Measurements from ENCODE around the gene ZBTB6.

The ZBTB6 gene, protein sequence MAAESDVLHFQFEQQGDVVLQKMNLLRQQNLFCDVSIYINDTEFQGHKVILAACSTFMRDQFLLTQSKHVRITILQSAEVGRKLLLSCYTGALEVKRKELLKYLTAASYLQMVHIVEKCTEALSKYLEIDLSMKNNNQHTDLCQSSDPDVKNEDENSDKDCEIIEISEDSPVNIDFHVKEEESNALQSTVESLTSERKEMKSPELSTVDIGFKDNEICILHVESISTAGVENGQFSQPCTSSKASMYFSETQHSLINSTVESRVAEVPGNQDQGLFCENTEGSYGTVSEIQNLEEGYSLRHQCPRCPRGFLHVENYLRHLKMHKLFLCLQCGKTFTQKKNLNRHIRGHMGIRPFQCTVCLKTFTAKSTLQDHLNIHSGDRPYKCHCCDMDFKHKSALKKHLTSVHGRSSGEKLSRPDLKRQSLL

GRCh38 chr9:122912964-122913673 is at the start of gene ZBTB6:
Gene ZBTB6, minus strand, starts transcription at chr9:122913323. Its CDS starts 1,251 bp downstream, at chr9:122912072.
- DNase-seq (ENCODE audit: low read depth): peak; percentile 89
- peak within 1 kb of the TSS; percentile 100 for H3K4me3 ChIP-seq (ENCODE audit: low read length)
- no peaks in the 10 kb centered on the region for H3K27me3 ChIP-seq (replicated peaks; ENCODE audit: control insufficient read depth, insufficient read depth, low read length)
- peaks cover 11% of the 10 kb centered on the region for H3K4me1 ChIP-seq (ENCODE audit: control insufficient read depth, insufficient read depth, low read length)
- peak within 1 kb of the TSS; percentile 99 for H3K9ac ChIP-seq (ENCODE audit: low read length)
- peaks cover 34% of the 10 kb centered on the region for H3K36me3 ChIP-seq (ENCODE audit: control insufficient read depth, insufficient read depth, low read length, severe bottlenecking)
- H3K9me3 ChIP-seq (ENCODE audit: control insufficient read depth, low read length): no peaks in the 10 kb centered on the region

DNA sequence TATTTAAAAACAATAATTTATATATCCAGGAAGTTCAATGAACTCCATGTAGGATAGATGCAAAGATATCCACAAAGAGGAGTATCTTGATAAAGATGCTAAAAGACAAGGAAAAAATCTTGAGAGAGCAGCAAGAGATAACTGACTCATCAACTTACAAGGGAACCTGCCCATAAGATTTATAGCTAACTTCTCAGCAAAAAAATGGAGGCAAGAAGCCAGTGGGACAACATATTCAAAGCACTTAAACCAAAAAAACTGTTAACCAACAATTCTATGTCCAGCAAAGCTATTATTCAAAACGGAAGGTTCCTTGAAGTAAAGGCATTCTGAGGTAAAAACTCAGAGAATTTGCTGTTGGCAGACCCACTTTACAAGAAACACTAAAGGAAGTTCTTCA is 48.0 kb upstream of the ZBTB6 start:
- H3K9ac ChIP-seq (ENCODE audit: low read length): no peak overlapping the region
- no peak for DNase-seq (ENCODE audit: low read depth)
- H3K27me3 ChIP-seq (replicated peaks; ENCODE audit: control insufficient read depth, insufficient read depth, low read length): no peaks in the 10 kb centered on the region
- no peaks in the 10 kb centered on the region for H3K4me1 ChIP-seq (ENCODE audit: control insufficient read depth, insufficient read depth, low read length)
- H3K4me3 ChIP-seq (ENCODE audit: low read length): no peak overlapping the region
- H3K36me3 ChIP-seq (ENCODE audit: control insufficient read depth, insufficient read depth, low read length, severe bottlenecking): peaks cover 40% of the 10 kb centered on the region
- no peaks in the 10 kb centered on the region for H3K9me3 ChIP-seq (ENCODE audit: control insufficient read depth, low read length)

- no peak for DNase-seq (ENCODE audit: low read depth)
- no peak overlapping the region for H3K9ac ChIP-seq (ENCODE audit: low read length)
- no peaks in the 10 kb centered on the region for H3K27me3 ChIP-seq (replicated peaks; ENCODE audit: control insufficient read depth, insufficient read depth, low read length)
- no peak overlapping the region for H3K4me3 ChIP-seq (ENCODE audit: low read length)
- H3K9me3 ChIP-seq (ENCODE audit: control insufficient read depth, low read length): no peaks in the 10 kb centered on the region
- peaks cover 13% of the 10 kb centered on the region for H3K4me1 ChIP-seq (ENCODE audit: control insufficient read depth, insufficient read depth, low read length)
- H3K36me3 ChIP-seq (ENCODE audit: control insufficient read depth, insufficient read depth, low read length, severe bottlenecking): peaks cover 14% of the 10 kb centered on the region
Observed at GRCh38 chr9:122955961-122956360, 42.8 kb upstream of the ZBTB6 start.

DNA sequence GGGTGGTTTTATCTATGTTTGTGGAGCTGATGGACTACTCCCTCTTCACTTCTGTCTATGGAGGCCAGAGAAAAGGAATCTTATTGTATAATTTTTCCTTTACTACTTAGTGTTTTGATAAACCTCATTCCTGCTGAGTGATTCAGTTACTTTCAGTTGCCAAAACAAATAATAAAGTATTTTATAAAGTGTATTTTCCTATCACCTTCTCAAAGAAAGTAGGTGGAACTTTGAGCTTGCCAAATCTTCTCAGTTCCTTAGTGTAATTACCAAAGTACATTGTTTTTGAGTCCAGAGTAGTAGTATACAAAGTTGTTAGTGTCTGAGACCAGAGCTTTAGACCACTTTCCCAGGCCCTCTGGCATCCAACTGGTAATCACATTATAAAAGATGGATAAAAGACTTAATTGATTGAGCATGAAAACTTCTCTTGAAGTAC is 41.1 kb upstream of the ZBTB6 start:
- H3K9me3 ChIP-seq (ENCODE audit: control insufficient read depth, low read length): no peaks in the 10 kb centered on the region
- H3K9ac ChIP-seq (ENCODE audit: low read length): no peak overlapping the region
- H3K36me3 ChIP-seq (ENCODE audit: control insufficient read depth, insufficient read depth, low read length, severe bottlenecking): no peaks in the 10 kb centered on the region
- H3K4me1 ChIP-seq (ENCODE audit: control insufficient read depth, insufficient read depth, low read length): peaks cover 13% of the 10 kb centered on the region
- DNase-seq (ENCODE audit: low read depth): peak; percentile 56
- no peaks in the 10 kb centered on the region for H3K27me3 ChIP-seq (replicated peaks; ENCODE audit: control insufficient read depth, insufficient read depth, low read length)
- no peak overlapping the region for H3K4me3 ChIP-seq (ENCODE audit: low read length)

GRCh38 chr9:122951056-122951455 is 37.9 kb upstream of the ZBTB6 start:
- H3K9ac ChIP-seq (ENCODE audit: low read length): no peak overlapping the region
- peaks cover 19% of the 10 kb centered on the region for H3K4me1 ChIP-seq (ENCODE audit: control insufficient read depth, insufficient read depth, low read length)
- H3K36me3 ChIP-seq (ENCODE audit: control insufficient read depth, insufficient read depth, low read length, severe bottlenecking): no peaks in the 10 kb centered on the region
- H3K4me3 ChIP-seq (ENCODE audit: low read length): no peak overlapping the region
- no peaks in the 10 kb centered on the region for H3K27me3 ChIP-seq (replicated peaks; ENCODE audit: control insufficient read depth, insufficient read depth, low read length)
- H3K9me3 ChIP-seq (ENCODE audit: control insufficient read depth, low read length): no peaks in the 10 kb centered on the region
- DNase-seq (ENCODE audit: low read depth): no peak

DNA sequence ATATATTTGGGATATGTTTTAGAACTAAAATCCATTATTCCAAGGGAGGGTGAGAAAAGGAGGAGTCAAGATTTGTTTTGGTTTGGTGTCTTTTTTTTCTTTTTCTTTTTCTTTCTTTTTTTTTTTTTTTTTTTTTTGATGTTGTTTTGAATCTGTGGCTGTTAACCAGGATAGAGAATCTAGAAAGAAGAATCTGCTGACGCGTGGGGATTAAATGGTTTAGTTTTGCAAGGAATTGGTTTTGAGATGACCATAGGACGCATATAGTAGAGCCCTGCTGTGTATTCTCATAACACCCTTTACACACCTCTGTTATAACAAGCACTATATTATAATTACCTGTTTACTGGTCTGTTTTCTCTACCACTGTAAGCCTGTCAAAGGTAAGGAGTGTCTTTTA is 37.1 kb upstream of the ZBTB6 start:
- Histone ChIP-seq H3K9me3 (ENCODE audit: control insufficient read depth, low read length) (no peaks in the 10 kb centered on the region), H3K9ac (ENCODE audit: low read length) (no peak overlapping the region), H3K36me3 (ENCODE audit: control insufficient read depth, insufficient read depth, low read length, severe bottlenecking) (no peaks in the 10 kb centered on the region)

GRCh38 chr9:122949696-122950095 is 36.6 kb upstream of the ZBTB6 start:
- H3K4me1 ChIP-seq (ENCODE audit: control insufficient read depth, insufficient read depth, low read length): peaks cover 19% of the 10 kb centered on the region
- H3K36me3 ChIP-seq (ENCODE audit: control insufficient read depth, insufficient read depth, low read length, severe bottlenecking): no peaks in the 10 kb centered on the region
- no peaks in the 10 kb centered on the region for H3K27me3 ChIP-seq (replicated peaks; ENCODE audit: control insufficient read depth, insufficient read depth, low read length)
- no peak overlapping the region for H3K4me3 ChIP-seq (ENCODE audit: low read length)
- peak; percentile 55 for DNase-seq (ENCODE audit: low read depth)
- H3K9me3 ChIP-seq (ENCODE audit: control insufficient read depth, low read length): no peaks in the 10 kb centered on the region
- H3K9ac ChIP-seq (ENCODE audit: low read length): no peak overlapping the region

More for the DNA sequence above, 37.1 kb upstream of the ZBTB6 start:
- no peak overlapping the region for H3K4me3 ChIP-seq (ENCODE audit: low read length)
- DNase-seq (ENCODE audit: low read depth): no peak
- peaks cover 22% of the 10 kb centered on the region for H3K4me1 ChIP-seq (ENCODE audit: control insufficient read depth, insufficient read depth, low read length)
- H3K27me3 ChIP-seq (replicated peaks; ENCODE audit: control insufficient read depth, insufficient read depth, low read length): no peaks in the 10 kb centered on the region

DNA sequence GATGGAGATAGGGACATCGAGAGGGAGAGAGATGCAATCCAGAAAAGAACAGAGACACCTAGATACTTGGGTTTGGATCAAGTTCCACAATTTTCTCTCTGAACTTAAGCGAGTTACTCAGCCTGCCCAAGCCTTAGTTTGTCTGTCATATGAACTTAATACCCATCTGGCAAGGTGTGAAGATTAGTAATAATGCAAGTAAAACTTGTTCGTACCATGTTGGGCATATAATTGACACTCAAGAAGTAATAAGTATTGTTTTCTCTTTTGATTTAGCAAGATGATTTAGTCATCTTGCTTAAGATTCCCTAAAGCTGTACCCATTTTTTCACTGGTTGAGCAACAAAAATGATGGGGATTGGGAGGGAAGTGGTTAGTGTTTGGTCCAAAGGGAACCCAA is 35.2 kb upstream of the ZBTB6 start:
- no peak for DNase-seq (ENCODE audit: low read depth)
- no peaks in the 10 kb centered on the region for H3K27me3 ChIP-seq (replicated peaks; ENCODE audit: control insufficient read depth, insufficient read depth, low read length)
- H3K9me3 ChIP-seq (ENCODE audit: control insufficient read depth, low read length): no peaks in the 10 kb centered on the region
- H3K9ac ChIP-seq (ENCODE audit: low read length): no peak overlapping the region
- peaks cover 8% of the 10 kb centered on the region for H3K4me1 ChIP-seq (ENCODE audit: control insufficient read depth, insufficient read depth, low read length)
- H3K4me3 ChIP-seq (ENCODE audit: low read length): no peak overlapping the region
- no peaks in the 10 kb centered on the region for H3K36me3 ChIP-seq (ENCODE audit: control insufficient read depth, insufficient read depth, low read length, severe bottlenecking)

- no peak for DNase-seq (ENCODE audit: low read depth)
Observed at GRCh38 chr9:122946461-122947005, 33.4 kb upstream of the ZBTB6 start.

GRCh38 chr9:122944960-122945888 is 32.1 kb upstream of the ZBTB6 start:
- peaks cover 20% of the 10 kb centered on the region for H3K4me1 ChIP-seq (ENCODE audit: control insufficient read depth, insufficient read depth, low read length)
- no peak overlapping the region for H3K4me3 ChIP-seq (ENCODE audit: low read length)
- DNase-seq (ENCODE audit: low read depth): no peak
- no peak overlapping the region for H3K9ac ChIP-seq (ENCODE audit: low read length)
- no peaks in the 10 kb centered on the region for H3K36me3 ChIP-seq (ENCODE audit: control insufficient read depth, insufficient read depth, low read length, severe bottlenecking)
- H3K27me3 ChIP-seq (replicated peaks; ENCODE audit: control insufficient read depth, insufficient read depth, low read length): no peaks in the 10 kb centered on the region
- H3K9me3 ChIP-seq (ENCODE audit: control insufficient read depth, low read length): no peaks in the 10 kb centered on the region

More at GRCh38 chr9:122946461-122947005, 33.4 kb upstream of the ZBTB6 start:
- Histone ChIP-seq H3K36me3 (ENCODE audit: control insufficient read depth, insufficient read depth, low read length, severe bottlenecking) (no peaks in the 10 kb centered on the region), H3K9ac (ENCODE audit: low read length) (no peak overlapping the region), H3K4me1 (ENCODE audit: control insufficient read depth, insufficient read depth, low read length) (peaks cover 16% of the 10 kb centered on the region), H3K27me3 (replicated peaks; ENCODE audit: control insufficient read depth, insufficient read depth, low read length) (no peaks in the 10 kb centered on the region), H3K4me3 (ENCODE audit: low read length) (no peak overlapping the region), H3K9me3 (ENCODE audit: control insufficient read depth, low read length) (no peaks in the 10 kb centered on the region)
